H9 (cell line): ENCODE measurements around the gene SUFU. TPM values are rescaled to one million over a fixed set of nuclear protein-coding genes. Genes with fewer than 3 reads are reported as not detected.

Experiments
- DNase-seq: peaks from one replicate; pipeline ENCODE4 v3.0.0-alpha.2; 2017
- H2AFZ ChIP-seq: one replicate; pipeline ENCODE4 v1.6.1; 2013; ENCODE audit warnings: mild to moderate bottlenecking, low read length, control low read depth, moderate library complexity
- H2AK5ac ChIP-seq: 2 replicates; pipeline ENCODE4 v1.6.1; 2013; ENCODE audit warnings: low read length, control low read depth, mixed read lengths; ENCODE audit not compliant: insufficient read length
- H2BK120ac ChIP-seq: one replicate; pipeline ENCODE4 v1.6.1; 2013; ENCODE audit warnings: low read depth, mild to moderate bottlenecking, low read length, control low read depth, inconsistent platforms; ENCODE audit not compliant: poor library complexity, severe bottlenecking
- H2BK12ac ChIP-seq: 2 replicates; pipeline ENCODE4 v1.6.1; 2013; ENCODE audit warnings: low read length, control low read depth, mixed read lengths, low read depth; ENCODE audit not compliant: insufficient read length
- H2BK15ac ChIP-seq: 2 replicates; pipeline ENCODE4 v1.6.1; 2013; ENCODE audit warnings: low read depth, low read length, control low read depth
- H2BK20ac ChIP-seq: one replicate; pipeline ENCODE4 v1.6.1; 2013; ENCODE audit warnings: low read depth, mild to moderate bottlenecking, low read length, control low read depth, inconsistent platforms; ENCODE audit not compliant: poor library complexity, severe bottlenecking
- H2BK5ac ChIP-seq: 2 replicates; pipeline ENCODE4 v1.6.1; 2013; ENCODE audit warnings: low read length, control low read depth, mixed read lengths; ENCODE audit not compliant: insufficient read length
- H3K14ac ChIP-seq: 2 replicates; pipeline ENCODE4 v1.6.1; 2013; ENCODE audit warnings: low read length, control low read depth; ENCODE audit not compliant: insufficient read depth
- H3K18ac ChIP-seq: 2 replicates; pipeline ENCODE4 v1.6.1; 2013; ENCODE audit warnings: low read depth, mild to moderate bottlenecking, mixed read lengths, low read length, control low read depth; ENCODE audit not compliant: insufficient read length
- H3K23ac ChIP-seq: 2 replicates; pipeline ENCODE4 v1.6.1; 2013; ENCODE audit warnings: low read length, control low read depth, mixed read lengths, low read depth; ENCODE audit not compliant: insufficient read length
- H3K23me2 ChIP-seq: 2 replicates; pipeline ENCODE4 v1.6.1; 2013; ENCODE audit warnings: low read depth, mild to moderate bottlenecking, mixed read lengths, low read length, control low read depth; ENCODE audit not compliant: insufficient read length, poor library complexity, severe bottlenecking
- H3K27ac ChIP-seq: 2 replicates; pipeline ENCODE4 v1.5.1; 2013; ENCODE audit warnings: low read length, control low read depth, mixed read lengths, low read depth; ENCODE audit not compliant: insufficient read length
- H3K27me3 ChIP-seq: 2 replicates; pipeline ENCODE4 v1.6.1; 2013; ENCODE audit warnings: low read length, control low read depth, inconsistent platforms; ENCODE audit not compliant: insufficient read depth
- H3K4ac ChIP-seq: 2 replicates; pipeline ENCODE4 v1.6.1; 2013; ENCODE audit warnings: low read depth, mild to moderate bottlenecking, control low read depth, inconsistent platforms, low read length, moderate library complexity
- H3K4me1 ChIP-seq: 2 replicates; pipeline ENCODE4 v1.6.1; 2013; ENCODE audit warnings: low read length, control low read depth, inconsistent platforms; ENCODE audit not compliant: insufficient read depth
- H3K4me2 ChIP-seq: 2 replicates; pipeline ENCODE4 v1.6.1; 2013; ENCODE audit warnings: low read length, control low read depth, mixed read lengths; ENCODE audit not compliant: insufficient read length, insufficient read depth
- H3K56ac ChIP-seq: 2 replicates; pipeline ENCODE4 v1.6.1; 2013; ENCODE audit warnings: low read depth, mild to moderate bottlenecking, mixed read lengths, low read length, control low read depth; ENCODE audit not compliant: insufficient read length
- H3K79me1 ChIP-seq: 2 replicates; pipeline ENCODE4 v1.6.1; 2013; ENCODE audit warnings: low read depth, mild to moderate bottlenecking, moderate library complexity, low read length, control low read depth, inconsistent platforms; ENCODE audit not compliant: insufficient read depth, poor library complexity, severe bottlenecking
- H3K79me2 ChIP-seq: 2 replicates; pipeline ENCODE4 v1.6.1; 2013; ENCODE audit warnings: low read length, control low read depth, inconsistent platforms; ENCODE audit not compliant: insufficient read depth
- H3K9ac ChIP-seq: 2 replicates; pipeline ENCODE4 v1.6.1; 2013; ENCODE audit warnings: low read length, control low read depth, mixed read lengths; ENCODE audit not compliant: insufficient read length; ENCODE audit errors: extremely low read depth
- H3K9me3 ChIP-seq: one replicate; pipeline ENCODE4 v1.6.1; 2013; ENCODE audit warnings: low read depth, low read length, inconsistent platforms; ENCODE audit not compliant: control insufficient read depth
- H3T11ph ChIP-seq: one replicate; pipeline ENCODE4 v1.6.1; 2013; ENCODE audit warnings: mild to moderate bottlenecking, low read length, control low read depth, inconsistent platforms
- H4K20me1 ChIP-seq: one replicate; pipeline ENCODE4 v1.6.1; 2013; ENCODE audit not compliant: control insufficient read depth, insufficient read length, insufficient read depth
- H4K5ac ChIP-seq: 2 replicates; pipeline ENCODE4 v1.6.1; 2013; ENCODE audit warnings: low read depth, mild to moderate bottlenecking, mixed read lengths, low read length, control low read depth; ENCODE audit not compliant: insufficient read length
- H4K8ac ChIP-seq: replicated peaks from 2 replicates; pipeline ENCODE4 v1.6.1; 2013; ENCODE audit warnings: low read length, control low read depth, mixed read lengths, low read depth; ENCODE audit not compliant: insufficient read length
- H4K91ac ChIP-seq: 2 replicates; pipeline ENCODE4 v1.6.1; 2013; ENCODE audit warnings: low read depth, mild to moderate bottlenecking, moderate library complexity, mixed read lengths, low read length, control low read depth; ENCODE audit not compliant: insufficient read length
- H3K27ac Mint-ChIP-seq, 3 experiments: 2 replicates in 2 of 3; 3 replicates in 1 of 3; pipeline ENCODE4 v1.8.0; 2020 to 2021; ENCODE audit warnings: mixed read lengths in 3 of 3, mild to moderate bottlenecking in 1 of 3, moderate library complexity in 1 of 3
- H3K27me3 Mint-ChIP-seq: 2 replicates; pipeline ENCODE4 v1.8.0; 2021; ENCODE audit warnings: low read depth, mild to moderate bottlenecking, moderate library complexity, mixed read lengths
- H3K36me3 Mint-ChIP-seq, 3 experiments: 2 replicates in 2 of 3; 3 replicates in 1 of 3; pipeline ENCODE4 v1.8.0; 2020 to 2021; ENCODE audit warnings: low read depth in 3 of 3, mixed read lengths in 3 of 3; ENCODE audit not compliant: insufficient read depth in 1 of 3
- H3K4me1 Mint-ChIP-seq, 2 experiments: 2 replicates each; pipeline ENCODE4 v1.8.0; 2020; ENCODE audit warnings: mixed read lengths in 2 of 2
- H3K4me3 Mint-ChIP-seq, 2 experiments: 2 replicates in 1 of 2; 3 replicates in 1 of 2; pipeline ENCODE4 v1.8.0; 2020 to 2021; ENCODE audit warnings: mild to moderate bottlenecking in 2 of 2, mixed read lengths in 2 of 2, moderate library complexity in 1 of 2
- H3K9me3 Mint-ChIP-seq, 2 experiments: 2 replicates in 1 of 2; 3 replicates in 1 of 2; pipeline ENCODE4 v1.8.0; 2020; ENCODE audit warnings: mild to moderate bottlenecking in 2 of 2, mixed read lengths in 2 of 2, moderate library complexity in 1 of 2
- WGBS: extraction: QIAGEN DNeasy Blood & Tissue Kit; methylation state at CpG from one replicate; pipeline ENCODE4 v1.1.7; 2013; ENCODE audit warnings: missing lambda C conversion rate, low lambda C conversion rate, mixed read lengths; ENCODE audit not compliant: insufficient read length; ENCODE audit errors: extremely low coverage; 5-methylcytosine and 5-hydroxymethylcytosine counted together
- total RNA-seq: library from RNA; stranded (reverse); gene quantifications from 2 replicates; pipeline ENCODE4 v1.2.1, GENCODE V29; 2021
- TF ChIP-seq, protein P1 (sequence below): fragments of 200-600 bp; sonication (generic); conservative IDR thresholded peaks from 3 replicates; pipeline ENCODE4 v1.8.0; 2021; ENCODE audit warnings: antibody characterized with exemption, mild to moderate bottlenecking

The SUFU gene
- total RNA-seq, 1 experiment from 2014 or later = 9.5 TPM

DNA sequence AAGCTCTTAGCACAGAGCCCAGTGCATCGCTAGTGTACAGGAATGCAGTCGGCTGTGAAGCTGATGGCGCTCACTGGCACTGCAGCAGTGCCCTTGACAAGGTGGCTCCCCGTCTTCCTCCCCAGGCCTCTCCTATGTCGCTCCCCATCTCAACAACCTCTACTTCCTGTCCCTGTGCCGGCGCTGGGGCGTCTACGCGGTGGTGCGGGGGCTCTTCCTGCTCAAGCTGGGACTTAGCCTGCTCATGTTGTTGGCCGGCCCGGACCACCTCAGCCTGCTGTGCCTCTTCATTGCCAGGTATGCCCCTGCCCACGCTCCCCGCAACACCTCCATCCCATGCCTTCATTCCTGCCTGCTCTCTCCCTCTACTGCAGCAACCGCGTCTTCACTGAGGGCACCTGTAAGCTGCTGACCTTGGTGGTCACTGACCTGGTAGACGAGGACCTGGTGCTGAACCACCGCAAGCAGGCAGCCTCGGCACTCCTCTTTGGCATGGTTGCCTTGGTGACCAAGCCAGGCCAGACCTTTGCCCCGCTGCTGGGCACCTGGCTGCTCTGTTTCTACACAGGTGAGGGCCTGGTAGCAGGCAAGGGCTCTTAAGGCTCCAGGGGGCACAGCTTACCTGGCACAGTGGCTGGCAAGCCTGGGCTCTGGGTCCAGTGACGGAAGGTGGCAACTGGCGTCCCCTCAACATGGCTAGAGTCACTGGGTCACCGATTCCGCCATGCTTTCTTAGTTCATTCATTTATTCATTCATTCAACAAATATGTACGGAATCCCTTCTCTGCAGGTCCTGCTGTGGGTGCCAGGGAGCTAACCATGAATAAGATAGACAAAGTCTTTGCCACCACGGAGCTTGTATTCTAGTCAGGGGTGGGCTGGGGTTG is 30.1 kb upstream of the SUFU start:
- H3K36me3 Mint-ChIP-seq = peaks cover 7 to 21% (median 17%) of the 10 kb centered on the region in 3 experiments; a peak in 6 of 7 replicates
- no peak overlapping the region for H4K8ac ChIP-seq
- H3K4me2 ChIP-seq = no peak overlapping the region
- no peak overlapping the region for H3K9ac ChIP-seq
- H3K4me1 Mint-ChIP-seq = no peaks in the 10 kb centered on the region
- H3K14ac ChIP-seq = no peak overlapping the region
- H2BK5ac ChIP-seq = no peak overlapping the region
- H3K27ac ChIP-seq = no peak overlapping the region
- H3K18ac ChIP-seq = no peak overlapping the region
- H3K79me2 ChIP-seq = no peaks in the 10 kb centered on the region
- no peak for DNase-seq
- H2BK12ac ChIP-seq = no peak overlapping the region
- no peak overlapping the region for H3K23ac ChIP-seq
- TF ChIP-seq, protein P1, sequence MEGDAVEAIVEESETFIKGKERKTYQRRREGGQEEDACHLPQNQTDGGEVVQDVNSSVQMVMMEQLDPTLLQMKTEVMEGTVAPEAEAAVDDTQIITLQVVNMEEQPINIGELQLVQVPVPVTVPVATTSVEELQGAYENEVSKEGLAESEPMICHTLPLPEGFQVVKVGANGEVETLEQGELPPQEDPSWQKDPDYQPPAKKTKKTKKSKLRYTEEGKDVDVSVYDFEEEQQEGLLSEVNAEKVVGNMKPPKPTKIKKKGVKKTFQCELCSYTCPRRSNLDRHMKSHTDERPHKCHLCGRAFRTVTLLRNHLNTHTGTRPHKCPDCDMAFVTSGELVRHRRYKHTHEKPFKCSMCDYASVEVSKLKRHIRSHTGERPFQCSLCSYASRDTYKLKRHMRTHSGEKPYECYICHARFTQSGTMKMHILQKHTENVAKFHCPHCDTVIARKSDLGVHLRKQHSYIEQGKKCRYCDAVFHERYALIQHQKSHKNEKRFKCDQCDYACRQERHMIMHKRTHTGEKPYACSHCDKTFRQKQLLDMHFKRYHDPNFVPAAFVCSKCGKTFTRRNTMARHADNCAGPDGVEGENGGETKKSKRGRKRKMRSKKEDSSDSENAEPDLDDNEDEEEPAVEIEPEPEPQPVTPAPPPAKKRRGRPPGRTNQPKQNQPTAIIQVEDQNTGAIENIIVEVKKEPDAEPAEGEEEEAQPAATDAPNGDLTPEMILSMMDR = no peak
- H3K9me3 ChIP-seq = no peaks in the 10 kb centered on the region
- H3K4me3 Mint-ChIP-seq = no peak overlapping the region
- no peaks in the 10 kb centered on the region for H3K23me2 ChIP-seq
- no peaks in the 10 kb centered on the region for H4K20me1 ChIP-seq
- H2AFZ ChIP-seq = no peak overlapping the region
- H2BK120ac ChIP-seq = no peak overlapping the region
- no peaks in the 10 kb centered on the region; the same call in none of the 2 replicates for H3K27me3 Mint-ChIP-seq
- H3T11ph ChIP-seq = no peak overlapping the region
- no peak overlapping the region for H2AK5ac ChIP-seq
- H4K91ac ChIP-seq = no peak overlapping the region
- H3K79me1 ChIP-seq = no peaks in the 10 kb centered on the region
- no peaks in the 10 kb centered on the region for H3K4me1 ChIP-seq
- no peaks in the 10 kb centered on the region for H3K9me3 Mint-ChIP-seq
- no peaks in the 10 kb centered on the region for H3K27me3 ChIP-seq
- no peak overlapping the region for H3K4ac ChIP-seq
- no peak overlapping the region for H3K56ac ChIP-seq
- no peak overlapping the region; a peak in 1 of 7 replicates for H3K27ac Mint-ChIP-seq
- H2BK20ac ChIP-seq = no peak overlapping the region
- no CpG with 5 or more reads among the region's 27 CpGs for WGBS
- H2BK15ac ChIP-seq = no peak overlapping the region
- H4K5ac ChIP-seq = no peak overlapping the region
